GM23338 (cell line): ENCODE data around the gene NPEPL1.

Source experiments
- CREB1 ChIP-seq: fragments of 250-450 bp; sonication (Bioruptor Pico); IDR thresholded peaks from 2 replicates; pipeline ENCODE4 v1.5.0; 2020; ENCODE audit warnings: low read depth, mild to moderate bottlenecking, moderate library complexity
- EZH2 ChIP-seq: fragments of 200-600 bp; sonication (generic); IDR thresholded peaks from one replicate; pipeline ENCODE4 v1.8.0; 2017; ENCODE audit warnings: antibody characterized with exemption, mild to moderate bottlenecking, low read depth; ENCODE audit not compliant: unreplicated experiment
- EZH2phosphoT487 ChIP-seq: fragments of 200-600 bp; sonication (generic); IDR thresholded peaks from one replicate; pipeline ENCODE4 v1.8.1; 2018; ENCODE audit warnings: antibody characterized with exemption; ENCODE audit not compliant: unreplicated experiment
- JUNB ChIP-seq: IDR thresholded peaks from one replicate; pipeline ENCODE4 v1.6.1; 2016; ENCODE audit warnings: antibody characterized with exemption; ENCODE audit not compliant: unreplicated experiment
- POLR2AphosphoS5 ChIP-seq: IDR thresholded peaks from 2 replicates; pipeline ENCODE4 v1.6.1; 2016; ENCODE audit warnings: antibody characterized with exemption, low read depth
- STAT1 ChIP-seq: IDR thresholded peaks from one replicate; pipeline ENCODE4 v1.6.1; 2016; ENCODE audit warnings: antibody characterized with exemption; ENCODE audit not compliant: unreplicated experiment
- ZNF114 ChIP-seq: fragments of 250-450 bp; sonication (Bioruptor Pico); IDR thresholded peaks from 2 replicates; pipeline ENCODE4 v1.5.0; 2020; ENCODE audit warnings: mild to moderate bottlenecking, moderate library complexity
- ZNF331 ChIP-seq: fragments of 250-450 bp; sonication (Bioruptor Pico); IDR thresholded peaks from 2 replicates; pipeline ENCODE4 v1.5.0; 2020; ENCODE audit warnings: low read depth, mild to moderate bottlenecking, moderate library complexity
- TF ChIP-seq, protein P1 (sequence below), 2 experiments: fragments of 200-600 bp in 1 of 2; sonication (generic) in 1 of 2; conservative IDR thresholded peaks; 2 replicates each; pipeline versions ENCODE4 v1.5.1 to v1.6.1; 2016 to 2017; ENCODE audit warnings: antibody characterized with exemption in 2 of 2, low read depth in 2 of 2, mild to moderate bottlenecking in 2 of 2, moderate library complexity in 1 of 2
- TF ChIP-seq, protein P2 (sequence below): IDR thresholded peaks from 2 replicates; pipeline ENCODE4 v1.6.1; 2016; ENCODE audit warnings: antibody characterized with exemption
- TF ChIP-seq, protein P3 (sequence below): IDR thresholded peaks from one replicate; pipeline ENCODE4 v1.6.1; 2018; ENCODE audit warnings: antibody characterized with exemption; ENCODE audit not compliant: unreplicated experiment
- TF ChIP-seq, protein P4 (sequence below): fragments of 250-450 bp; sonication (Bioruptor Pico); IDR thresholded peaks from 2 replicates; pipeline ENCODE4 v1.5.0; 2020; ENCODE audit warnings: mild to moderate bottlenecking, moderate library complexity

DNA sequence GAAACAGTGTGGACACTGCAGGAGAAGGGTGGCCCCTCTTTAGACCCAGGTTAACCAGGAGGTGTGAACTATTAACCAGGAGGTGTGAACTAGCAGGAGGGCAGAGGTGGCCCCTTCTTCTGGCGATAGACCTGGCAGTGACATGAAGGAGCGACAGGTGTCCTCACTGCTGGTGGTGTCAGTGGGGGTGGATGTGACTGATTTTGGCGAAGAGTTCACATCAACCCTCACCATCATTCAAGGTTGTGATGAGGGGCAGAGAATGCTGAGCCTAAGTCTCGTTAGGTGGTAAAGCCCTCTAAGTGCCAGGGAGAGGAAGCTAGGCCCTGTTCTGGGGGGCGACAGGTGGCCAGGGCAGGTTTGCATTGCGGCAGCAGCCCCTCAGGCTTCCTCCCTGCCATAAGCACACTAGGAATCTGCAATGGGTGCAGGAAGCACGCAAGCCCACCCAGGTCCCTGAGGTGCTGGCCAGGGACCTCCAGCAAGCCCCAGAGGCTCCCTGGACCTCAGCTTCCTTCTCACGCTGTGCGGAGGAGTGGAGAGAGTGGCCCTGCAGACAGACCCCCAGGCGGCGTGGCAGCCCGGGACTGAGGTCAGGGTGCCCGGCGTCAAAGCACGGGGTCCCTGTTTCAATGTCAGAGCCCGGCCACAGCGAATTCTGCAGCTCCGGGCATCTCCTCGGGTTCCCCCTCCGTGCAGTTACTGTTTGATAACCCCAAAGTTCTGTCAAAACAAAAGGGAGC lies 13.7 kb downstream of the NPEPL1 start:
- TF ChIP-seq JUNB = no peak
- TF ChIP-seq, protein P1, sequence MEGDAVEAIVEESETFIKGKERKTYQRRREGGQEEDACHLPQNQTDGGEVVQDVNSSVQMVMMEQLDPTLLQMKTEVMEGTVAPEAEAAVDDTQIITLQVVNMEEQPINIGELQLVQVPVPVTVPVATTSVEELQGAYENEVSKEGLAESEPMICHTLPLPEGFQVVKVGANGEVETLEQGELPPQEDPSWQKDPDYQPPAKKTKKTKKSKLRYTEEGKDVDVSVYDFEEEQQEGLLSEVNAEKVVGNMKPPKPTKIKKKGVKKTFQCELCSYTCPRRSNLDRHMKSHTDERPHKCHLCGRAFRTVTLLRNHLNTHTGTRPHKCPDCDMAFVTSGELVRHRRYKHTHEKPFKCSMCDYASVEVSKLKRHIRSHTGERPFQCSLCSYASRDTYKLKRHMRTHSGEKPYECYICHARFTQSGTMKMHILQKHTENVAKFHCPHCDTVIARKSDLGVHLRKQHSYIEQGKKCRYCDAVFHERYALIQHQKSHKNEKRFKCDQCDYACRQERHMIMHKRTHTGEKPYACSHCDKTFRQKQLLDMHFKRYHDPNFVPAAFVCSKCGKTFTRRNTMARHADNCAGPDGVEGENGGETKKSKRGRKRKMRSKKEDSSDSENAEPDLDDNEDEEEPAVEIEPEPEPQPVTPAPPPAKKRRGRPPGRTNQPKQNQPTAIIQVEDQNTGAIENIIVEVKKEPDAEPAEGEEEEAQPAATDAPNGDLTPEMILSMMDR (conservative IDR thresholded peaks at IDR 0.05; ENCODE audit: low read depth in 2 of 2) = no peak
- no peak for TF ChIP-seq POLR2AphosphoS5
- no peak for TF ChIP-seq EZH2
- no peak for TF ChIP-seq EZH2phosphoT487
- TF ChIP-seq, protein P2, sequence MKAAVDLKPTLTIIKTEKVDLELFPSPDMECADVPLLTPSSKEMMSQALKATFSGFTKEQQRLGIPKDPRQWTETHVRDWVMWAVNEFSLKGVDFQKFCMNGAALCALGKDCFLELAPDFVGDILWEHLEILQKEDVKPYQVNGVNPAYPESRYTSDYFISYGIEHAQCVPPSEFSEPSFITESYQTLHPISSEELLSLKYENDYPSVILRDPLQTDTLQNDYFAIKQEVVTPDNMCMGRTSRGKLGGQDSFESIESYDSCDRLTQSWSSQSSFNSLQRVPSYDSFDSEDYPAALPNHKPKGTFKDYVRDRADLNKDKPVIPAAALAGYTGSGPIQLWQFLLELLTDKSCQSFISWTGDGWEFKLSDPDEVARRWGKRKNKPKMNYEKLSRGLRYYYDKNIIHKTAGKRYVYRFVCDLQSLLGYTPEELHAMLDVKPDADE = no peak
- TF ChIP-seq, protein P3, sequence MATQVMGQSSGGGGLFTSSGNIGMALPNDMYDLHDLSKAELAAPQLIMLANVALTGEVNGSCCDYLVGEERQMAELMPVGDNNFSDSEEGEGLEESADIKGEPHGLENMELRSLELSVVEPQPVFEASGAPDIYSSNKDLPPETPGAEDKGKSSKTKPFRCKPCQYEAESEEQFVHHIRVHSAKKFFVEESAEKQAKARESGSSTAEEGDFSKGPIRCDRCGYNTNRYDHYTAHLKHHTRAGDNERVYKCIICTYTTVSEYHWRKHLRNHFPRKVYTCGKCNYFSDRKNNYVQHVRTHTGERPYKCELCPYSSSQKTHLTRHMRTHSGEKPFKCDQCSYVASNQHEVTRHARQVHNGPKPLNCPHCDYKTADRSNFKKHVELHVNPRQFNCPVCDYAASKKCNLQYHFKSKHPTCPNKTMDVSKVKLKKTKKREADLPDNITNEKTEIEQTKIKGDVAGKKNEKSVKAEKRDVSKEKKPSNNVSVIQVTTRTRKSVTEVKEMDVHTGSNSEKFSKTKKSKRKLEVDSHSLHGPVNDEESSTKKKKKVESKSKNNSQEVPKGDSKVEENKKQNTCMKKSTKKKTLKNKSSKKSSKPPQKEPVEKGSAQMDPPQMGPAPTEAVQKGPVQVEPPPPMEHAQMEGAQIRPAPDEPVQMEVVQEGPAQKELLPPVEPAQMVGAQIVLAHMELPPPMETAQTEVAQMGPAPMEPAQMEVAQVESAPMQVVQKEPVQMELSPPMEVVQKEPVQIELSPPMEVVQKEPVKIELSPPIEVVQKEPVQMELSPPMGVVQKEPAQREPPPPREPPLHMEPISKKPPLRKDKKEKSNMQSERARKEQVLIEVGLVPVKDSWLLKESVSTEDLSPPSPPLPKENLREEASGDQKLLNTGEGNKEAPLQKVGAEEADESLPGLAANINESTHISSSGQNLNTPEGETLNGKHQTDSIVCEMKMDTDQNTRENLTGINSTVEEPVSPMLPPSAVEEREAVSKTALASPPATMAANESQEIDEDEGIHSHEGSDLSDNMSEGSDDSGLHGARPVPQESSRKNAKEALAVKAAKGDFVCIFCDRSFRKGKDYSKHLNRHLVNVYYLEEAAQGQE = no peak
- TF ChIP-seq CREB1 (CRISPR knock-in tag) = no peak
- TF ChIP-seq ZNF114 (CRISPR knock-in tag) = no peak
- no peak for TF ChIP-seq STAT1
- TF ChIP-seq, protein P4, sequence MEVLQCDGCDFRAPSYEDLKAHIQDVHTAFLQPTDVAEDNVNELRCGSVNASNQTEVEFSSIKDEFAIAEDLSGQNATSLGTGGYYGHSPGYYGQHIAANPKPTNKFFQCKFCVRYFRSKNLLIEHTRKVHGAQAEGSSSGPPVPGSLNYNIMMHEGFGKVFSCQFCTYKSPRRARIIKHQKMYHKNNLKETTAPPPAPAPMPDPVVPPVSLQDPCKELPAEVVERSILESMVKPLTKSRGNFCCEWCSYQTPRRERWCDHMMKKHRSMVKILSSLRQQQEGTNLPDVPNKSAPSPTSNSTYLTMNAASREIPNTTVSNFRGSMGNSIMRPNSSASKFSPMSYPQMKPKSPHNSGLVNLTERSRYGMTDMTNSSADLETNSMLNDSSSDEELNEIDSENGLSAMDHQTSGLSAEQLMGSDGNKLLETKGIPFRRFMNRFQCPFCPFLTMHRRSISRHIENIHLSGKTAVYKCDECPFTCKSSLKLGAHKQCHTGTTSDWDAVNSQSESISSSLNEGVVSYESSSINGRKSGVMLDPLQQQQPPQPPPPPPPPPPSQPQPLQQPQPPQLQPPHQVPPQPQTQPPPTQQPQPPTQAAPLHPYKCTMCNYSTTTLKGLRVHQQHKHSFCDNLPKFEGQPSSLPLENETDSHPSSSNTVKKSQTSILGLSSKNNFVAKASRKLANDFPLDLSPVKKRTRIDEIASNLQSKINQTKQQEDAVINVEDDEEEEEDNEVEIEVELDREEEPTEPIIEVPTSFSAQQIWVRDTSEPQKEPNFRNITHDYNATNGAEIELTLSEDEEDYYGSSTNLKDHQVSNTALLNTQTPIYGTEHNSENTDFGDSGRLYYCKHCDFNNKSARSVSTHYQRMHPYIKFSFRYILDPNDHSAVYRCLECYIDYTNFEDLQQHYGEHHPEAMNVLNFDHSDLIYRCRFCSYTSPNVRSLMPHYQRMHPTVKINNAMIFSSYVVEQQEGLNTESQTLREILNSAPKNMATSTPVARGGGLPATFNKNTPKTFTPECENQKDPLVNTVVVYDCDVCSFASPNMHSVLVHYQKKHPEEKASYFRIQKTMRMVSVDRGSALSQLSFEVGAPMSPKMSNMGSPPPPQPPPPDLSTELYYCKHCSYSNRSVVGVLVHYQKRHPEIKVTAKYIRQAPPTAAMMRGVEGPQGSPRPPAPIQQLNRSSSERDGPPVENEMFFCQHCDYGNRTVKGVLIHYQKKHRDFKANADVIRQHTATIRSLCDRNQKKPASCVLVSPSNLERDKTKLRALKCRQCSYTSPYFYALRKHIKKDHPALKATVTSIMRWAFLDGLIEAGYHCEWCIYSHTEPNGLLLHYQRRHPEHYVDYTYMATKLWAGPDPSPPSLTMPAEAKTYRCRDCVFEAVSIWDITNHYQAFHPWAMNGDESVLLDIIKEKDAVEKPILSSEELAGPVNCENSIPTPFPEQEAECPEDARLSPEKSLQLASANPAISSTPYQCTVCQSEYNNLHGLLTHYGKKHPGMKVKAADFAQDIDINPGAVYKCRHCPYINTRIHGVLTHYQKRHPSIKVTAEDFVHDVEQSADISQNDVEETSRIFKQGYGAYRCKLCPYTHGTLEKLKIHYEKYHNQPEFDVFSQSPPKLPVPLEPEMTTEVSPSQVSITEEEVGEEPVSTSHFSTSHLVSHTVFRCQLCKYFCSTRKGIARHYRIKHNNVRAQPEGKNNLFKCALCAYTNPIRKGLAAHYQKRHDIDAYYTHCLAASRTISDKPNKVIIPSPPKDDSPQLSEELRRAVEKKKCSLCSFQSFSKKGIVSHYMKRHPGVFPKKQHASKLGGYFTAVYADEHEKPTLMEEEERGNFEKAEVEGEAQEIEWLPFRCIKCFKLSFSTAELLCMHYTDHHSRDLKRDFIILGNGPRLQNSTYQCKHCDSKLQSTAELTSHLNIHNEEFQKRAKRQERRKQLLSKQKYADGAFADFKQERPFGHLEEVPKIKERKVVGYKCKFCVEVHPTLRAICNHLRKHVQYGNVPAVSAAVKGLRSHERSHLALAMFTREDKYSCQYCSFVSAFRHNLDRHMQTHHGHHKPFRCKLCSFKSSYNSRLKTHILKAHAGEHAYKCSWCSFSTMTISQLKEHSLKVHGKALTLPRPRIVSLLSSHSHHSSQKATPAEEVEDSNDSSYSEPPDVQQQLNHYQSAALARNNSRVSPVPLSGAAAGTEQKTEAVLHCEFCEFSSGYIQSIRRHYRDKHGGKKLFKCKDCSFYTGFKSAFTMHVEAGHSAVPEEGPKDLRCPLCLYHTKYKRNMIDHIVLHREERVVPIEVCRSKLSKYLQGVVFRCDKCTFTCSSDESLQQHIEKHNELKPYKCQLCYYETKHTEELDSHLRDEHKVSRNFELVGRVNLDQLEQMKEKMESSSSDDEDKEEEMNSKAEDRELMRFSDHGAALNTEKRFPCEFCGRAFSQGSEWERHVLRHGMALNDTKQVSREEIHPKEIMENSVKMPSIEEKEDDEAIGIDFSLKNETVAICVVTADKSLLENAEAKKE (CRISPR knock-in tag) = no peak
- no peak for TF ChIP-seq ZNF331 (CRISPR knock-in tag)
